PFSK-1 (cell line): ENCODE measurements around the gene EMILIN2.

Experiments
- POLR2AphosphoS5 ChIP-seq: IDR thresholded peaks from 2 replicates; pipeline ENCODE4 v1.6.1; 2012; ENCODE audit warnings: low read depth, mild to moderate bottlenecking, control low read depth, low read length, moderate library complexity
- REST ChIP-seq, 2 experiments: IDR thresholded peaks; 2 replicates each; pipeline versions ENCODE4 v1.6.1 to v1.8.0; 2011 to 2012; ENCODE audit warnings: low read depth in 2 of 2, low read length in 2 of 2, control low read depth in 1 of 2, inconsistent platforms in 1 of 2, mild to moderate bottlenecking in 1 of 2, moderate library complexity in 1 of 2; ENCODE audit not compliant: insufficient read depth in 1 of 2
- TAF1 ChIP-seq: IDR thresholded peaks from 2 replicates; pipeline ENCODE4 v1.6.1; 2012; ENCODE audit warnings: low read length, control low read depth, borderline replicate concordance; ENCODE audit not compliant: insufficient read depth

GRCh38 chr18:2871111-2871720, 24.4 kb downstream of the EMILIN2 start:
- TF ChIP-seq POLR2AphosphoS5 (no peak), TAF1 (no peak), REST (IDR thresholded peaks at IDR 0.05; ENCODE audit: insufficient read depth in 1 of 2, low read depth in 2 of 2, low read length in 2 of 2) (no peak)
